HEK293 (cell line): ENCODE results near the gene CRYGN.

Experiments used
- CTCF ChIA-PET: fragments of 350-600 bp; formaldehyde crosslinking; extraction: SDS; loops from one replicate; lab custom pipeline; 2021; ENCODE audit warnings: antibody characterized with exemption; lab: Yijun Ruan, JAX
- POLR2A ChIA-PET: fragments of 300-600 bp; formaldehyde crosslinking; extraction: SDS; loops from one replicate; lab custom pipeline; 2020; ENCODE audit warnings: antibody characterized with exemption, inconsistent platforms; lab: Yijun Ruan, JAX
- H3K27ac ChIP-seq: fragments of 200-500 bp; sonication (Bioruptor generic); 2 replicates; pipeline ENCODE4 v1.5.1; 2014; ENCODE audit warnings: low read depth, low read length, control low read depth, inconsistent platforms; ENCODE audit errors: extremely low read depth
- H3K36me3 ChIP-seq, 2 experiments: fragments of 200-500 bp in 1 of 2; sonication (Bioruptor generic) in 1 of 2; 1 replicate in 1 of 2; 2 replicates in 1 of 2; pipeline ENCODE4 v1.5.1; 2014 to 2017; ENCODE audit warnings: inconsistent platforms in 2 of 2, low read length in 2 of 2; ENCODE audit not compliant: control insufficient read depth in 2 of 2, insufficient read depth in 1 of 2
- H3K4me1 ChIP-seq: fragments of 200-500 bp; sonication (Bioruptor generic); 2 replicates; pipeline ENCODE4 v1.5.1; 2014; ENCODE audit warnings: mild to moderate bottlenecking, low read length, inconsistent platforms; ENCODE audit not compliant: control insufficient read depth, insufficient read depth
- H3K4me3 ChIP-seq: 2 replicates; pipeline ENCODE4 v1.5.1; 2011; ENCODE audit warnings: low read depth, mild to moderate bottlenecking, control low read depth, low read length, moderate library complexity
- H3K9me3 ChIP-seq: fragments of 200-500 bp; sonication (Bioruptor generic); 2 replicates; pipeline ENCODE4 v1.5.1; 2014; ENCODE audit warnings: low read depth, low read length, inconsistent platforms; ENCODE audit not compliant: control insufficient read depth, insufficient read depth
- OSR2 ChIP-seq: fragments of 450-650 bp; formaldehyde crosslinking; IDR thresholded peaks from 2 replicates; pipeline ENCODE4 v1.5.1; 2016; ENCODE audit warnings: missing biosample characterization, missing genetic modification characterization
- PBX3 ChIP-seq: sonication (generic); formaldehyde crosslinking; IDR thresholded peaks from 2 replicates; pipeline ENCODE4 v1.8.1; 2022; ENCODE audit warnings: mild to moderate bottlenecking, moderate library complexity, missing genetic modification reagents
- SCRT1 ChIP-seq: fragments of 450-650 bp; formaldehyde crosslinking; IDR thresholded peaks from 2 replicates; pipeline ENCODE4 v1.5.1; 2016; ENCODE audit warnings: missing biosample characterization, missing genetic modification characterization, borderline replicate concordance
- SCRT2 ChIP-seq: fragments of 450-650 bp; formaldehyde crosslinking; IDR thresholded peaks from 2 replicates; pipeline ENCODE4 v1.5.1; 2016; ENCODE audit warnings: missing biosample characterization, missing genetic modification characterization
- ZBTB26 ChIP-seq: fragments of 450-650 bp; formaldehyde crosslinking; optimal IDR thresholded peaks from 2 replicates; pipeline ENCODE3; 2016; ENCODE audit warnings: missing biosample characterization, mild to moderate bottlenecking, missing genetic modification characterization
- ZBTB7A ChIP-seq: fragments of 450-650 bp; formaldehyde crosslinking; IDR thresholded peaks from 2 replicates; pipeline ENCODE4 v1.5.1; 2016; ENCODE audit warnings: low read depth, missing biosample characterization, missing genetic modification characterization
- ZFP69B ChIP-seq: fragments of 450-650 bp; formaldehyde crosslinking; IDR thresholded peaks from 2 replicates; pipeline ENCODE4 v1.5.1; 2016; ENCODE audit warnings: missing biosample characterization, missing genetic modification characterization
- ZNF155 ChIP-seq: fragments of 450-650 bp; formaldehyde crosslinking; IDR thresholded peaks from 2 replicates; pipeline ENCODE4 v1.5.1; 2016; ENCODE audit warnings: missing biosample characterization, missing genetic modification characterization
- ZNF214 ChIP-seq: fragments of 450-650 bp; formaldehyde crosslinking; IDR thresholded peaks from 2 replicates; pipeline ENCODE4 v1.5.1; 2017; ENCODE audit warnings: missing biosample characterization, mild to moderate bottlenecking, missing genetic modification characterization, borderline replicate concordance
- ZNF513 ChIP-seq: fragments of 450-650 bp; IDR thresholded peaks from 2 replicates; pipeline ENCODE4 v1.5.1; 2018; ENCODE audit warnings: missing biosample characterization, missing genetic modification characterization
- ZNF621 ChIP-seq: fragments of 450-650 bp; formaldehyde crosslinking; IDR thresholded peaks from 2 replicates; pipeline ENCODE4 v1.5.1; 2017; ENCODE audit warnings: missing biosample characterization, missing genetic modification characterization
- ZNF701 ChIP-seq: fragments of 450-650 bp; formaldehyde crosslinking; IDR thresholded peaks from 2 replicates; pipeline ENCODE4 v1.5.1; 2016; ENCODE audit warnings: missing biosample characterization, missing genetic modification characterization
- ZNF76 ChIP-seq: fragments of 450-650 bp; formaldehyde crosslinking; IDR thresholded peaks from 2 replicates; pipeline ENCODE4; 2016; ENCODE audit warnings: low read depth, missing biosample characterization, missing genetic modification characterization, borderline replicate concordance

The CRYGN gene

GRCh38 chr7:151461942-151462230 lies 21.9 kb upstream of the CRYGN start:
- ChIA-PET CTCF (interaction anchor here (1.1 to 3.1 kb wide), 4 partner anchors 9 to 297 kb away, joined by 3 to 8 read pairs (median 3); no protein-coding TSS in a partner anchor), POLR2A (no interaction called here)
- Histone ChIP-seq H3K36me3 (peaks cover 0 to 25% of the 10 kb centered on the region in 2 experiments; a peak in 1 of 3 replicates), H3K9me3 (no peaks in the 10 kb centered on the region), H3K27ac (no peak overlapping the region), H3K4me3 (no peak overlapping the region), H3K4me1 (no peaks in the 10 kb centered on the region; the same call in 1 of the 2 replicates)
- TF ChIP-seq OSR2 (no peak), ZNF513 (tag by site-specific recombination) (no peak), SCRT2 (peak; percentile 81), SCRT1 (tag by site-specific recombination) (0 out of 2 replicates have a peak, but pooled peaks have one; percentile 33)

GRCh38 chr7:151461096-151461941 lies 21.4 kb upstream of the CRYGN start:
- no peak overlapping the region for H3K27ac ChIP-seq
- TF ChIP-seq PBX3 (CRISPR knock-in tag) (no peak), ZNF155 (tag by site-specific recombination) (no peak)
- TF ChIP-seq, all 188 proteins: peak for 0
- H3K9me3 ChIP-seq = no peaks in the 10 kb centered on the region
- POLR2A ChIA-PET = interaction anchor here (1.2 kb wide), 1 partner anchor 56 kb away, joined by 5 read pairs; no protein-coding TSS in a partner anchor
- CTCF ChIA-PET = interaction anchor here (0.9 to 3.1 kb wide), 5 partner anchors 9 to 298 kb away, joined by 3 to 8 read pairs (median 3); no protein-coding TSS in a partner anchor
- H3K36me3 ChIP-seq = peaks cover 0 to 22% of the 10 kb centered on the region in 2 experiments; a peak in 1 of 3 replicates
- no peaks in the 10 kb centered on the region; the same call in 1 of the 2 replicates for H3K4me1 ChIP-seq
- no peak overlapping the region for H3K4me3 ChIP-seq

- H3K36me3 ChIP-seq = peaks cover 0 to 14% of the 10 kb centered on the region in 2 experiments; a peak in 1 of 3 replicates
- H3K27ac ChIP-seq = no peak overlapping the region
- H3K4me1 ChIP-seq = no peaks in the 10 kb centered on the region; the same call in 1 of the 2 replicates
- TF ChIP-seq ZNF701 (tag by site-specific recombination) = no peak
- no peak for TF ChIP-seq ZNF621 (tag by site-specific recombination)
- TF ChIP-seq ZFP69B (tag by site-specific recombination) = no peak
- TF ChIP-seq ZNF76 = no peak
- TF ChIP-seq ZBTB7A (tag by site-specific recombination) = no peak
- no peak for TF ChIP-seq ZNF214 (tag by site-specific recombination)
- TF ChIP-seq ZBTB26 (tag by site-specific recombination) = peak; percentile 1
- TF ChIP-seq, all 188 proteins: peak for 1
- ChIA-PET CTCF (interaction anchor here (0.7 to 3.1 kb wide), 5 partner anchors 10 to 299 kb away, joined by 3 to 8 read pairs (median 3); no protein-coding TSS in a partner anchor), POLR2A (interaction anchor here (0.6 to 1.6 kb wide), 5 partner anchors 32 to 415 kb away, joined by 3 to 8 read pairs (median 3); no protein-coding TSS in a partner anchor)
- no peaks in the 10 kb centered on the region for H3K9me3 ChIP-seq
- no peak overlapping the region; the same call in 1 of the 2 replicates for H3K4me3 ChIP-seq
Observed at GRCh38 chr7:151460474-151460855, 20.5 kb upstream of the CRYGN start.
